ENCODE results near the gene CLDN10.
A peak's percentile ranks its signal among the peaks of the same experiment; 100 is the strongest.

The CLDN10 gene

DNA sequence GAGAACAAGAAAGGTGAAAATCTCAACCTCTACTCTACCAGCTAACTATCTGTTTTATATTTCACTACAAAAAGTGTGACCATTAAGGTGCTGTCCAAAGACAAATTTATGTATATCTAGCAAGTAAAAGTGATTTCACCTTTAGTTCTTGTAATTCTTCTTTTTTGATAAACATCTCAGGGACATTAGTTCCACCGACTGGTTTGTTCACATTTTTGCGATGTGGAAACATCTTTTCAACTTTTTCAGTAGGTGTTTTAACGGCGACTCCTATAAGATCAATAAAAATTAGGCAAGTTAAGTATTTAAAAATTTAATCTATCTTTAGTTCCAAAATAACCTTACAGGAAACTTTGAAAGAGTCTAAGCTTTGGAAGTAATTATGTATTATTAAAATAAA, 33.3 kb downstream of the CLDN10 start:
- no peak for DNase-seq (ENCODE audit: low read depth)
- H3K4me3 ChIP-seq (ENCODE audit: low read depth, low read length), result no peak overlapping the region

DNA sequence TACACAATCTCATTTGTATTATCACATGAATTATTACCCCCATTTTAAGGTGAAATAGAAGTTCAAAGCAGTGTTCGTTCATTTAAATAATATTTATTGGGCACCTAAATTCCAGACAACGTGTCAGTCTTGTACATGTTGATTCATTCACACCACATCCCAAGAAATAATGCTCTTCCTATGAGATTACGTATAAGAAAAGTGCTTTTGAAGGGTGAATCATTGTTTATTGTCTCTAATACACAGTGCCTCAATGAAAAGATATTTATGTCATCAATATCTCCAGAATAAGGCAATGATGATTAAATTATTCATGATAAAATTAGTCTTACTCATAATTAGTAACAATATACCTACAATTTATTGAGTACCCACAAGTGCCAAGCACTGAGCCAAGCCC, 35.6 kb downstream of the CLDN10 start:
- no peak for DNase-seq (ENCODE audit: low read depth)
- H3K4me3 ChIP-seq (ENCODE audit: low read depth, low read length), result no peak overlapping the region

DNA sequence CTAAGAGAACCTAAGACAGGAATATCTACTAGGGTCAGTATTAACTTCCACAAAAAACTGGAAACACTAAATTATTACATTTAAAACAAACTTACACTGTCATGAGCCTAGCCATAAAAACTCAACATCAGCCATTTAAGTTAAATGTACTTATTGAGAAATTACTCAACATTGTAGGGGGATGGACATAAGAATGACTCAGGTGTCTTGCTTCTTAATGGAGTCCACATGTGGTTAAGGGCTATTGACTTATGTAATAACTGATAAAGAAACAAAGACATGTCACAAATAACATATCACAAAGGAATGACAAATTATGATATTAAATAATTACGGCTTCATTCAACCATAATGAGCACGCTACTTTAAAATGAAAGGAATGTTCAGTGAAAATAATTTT, 36.2 kb downstream of the CLDN10 start:
- H3K4me3 ChIP-seq (ENCODE audit: low read depth, low read length), result no peak overlapping the region
- DNase-seq (ENCODE audit: low read depth), result no peak

DNA sequence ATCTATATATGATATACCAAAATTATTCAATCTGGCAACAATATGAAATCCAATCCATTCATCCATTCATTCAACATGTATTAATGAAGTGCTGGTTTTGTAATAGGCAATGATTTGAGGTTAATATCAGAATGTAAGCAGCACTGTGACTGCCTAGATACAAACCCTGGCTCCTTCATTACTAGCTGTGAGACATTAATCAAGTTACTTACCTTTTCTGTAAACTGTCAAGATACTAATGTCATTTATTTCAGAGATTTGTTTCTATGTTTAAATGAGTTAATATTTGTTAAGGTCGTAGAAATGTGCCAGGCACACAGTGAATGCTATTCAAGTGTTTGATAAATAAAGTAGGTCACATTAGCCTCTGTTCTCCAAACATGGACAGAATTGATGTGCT, 40.9 kb downstream of the CLDN10 start:
- DNase-seq (ENCODE audit: low read depth), result no peak
- H3K4me3 ChIP-seq (ENCODE audit: low read depth, low read length), result no peak overlapping the region

DNA sequence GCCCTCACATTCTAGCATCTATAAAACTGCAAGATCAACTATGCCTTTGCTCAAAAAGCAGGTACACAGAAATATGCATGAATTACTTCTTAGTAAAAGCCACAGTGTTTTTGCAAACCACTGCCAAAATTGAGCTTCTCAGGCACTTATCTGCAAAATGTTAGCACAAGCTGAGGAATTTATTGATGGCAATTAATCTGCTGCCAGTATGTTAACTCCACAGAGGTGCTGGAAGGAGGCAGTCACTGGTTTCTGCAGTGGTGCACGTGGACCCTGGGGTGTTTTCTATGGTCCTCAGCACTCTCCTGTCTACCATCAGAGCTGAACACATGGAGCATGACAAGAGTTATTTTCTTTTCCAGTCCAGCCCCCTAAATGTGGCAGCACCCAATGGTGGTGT, 44.2 kb downstream of the CLDN10 start:
- DNase-seq (ENCODE audit: low read depth), result no peak
- H3K4me3 ChIP-seq (ENCODE audit: low read depth, low read length), result no peak overlapping the region

DNA sequence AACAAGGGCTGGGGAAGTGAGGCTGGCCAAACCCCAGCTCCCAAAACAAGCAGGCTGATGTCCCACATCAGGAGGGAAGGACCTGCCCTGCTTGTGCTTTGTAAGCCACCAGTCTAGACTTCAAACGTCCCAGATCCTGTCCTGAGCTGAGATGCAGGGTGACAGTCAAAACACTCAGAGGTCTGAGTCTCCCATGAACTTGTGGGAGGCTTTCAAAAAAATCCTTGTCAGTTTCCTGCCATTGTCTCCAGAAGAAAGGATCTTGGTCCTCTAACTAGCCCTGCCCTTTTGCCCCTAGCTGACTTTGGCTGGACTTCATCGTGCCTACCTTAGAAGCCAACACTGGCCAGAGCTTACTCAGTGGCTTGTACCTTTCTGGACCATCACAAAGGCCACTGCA, 48.7 kb downstream of the CLDN10 start:
- H3K4me3 ChIP-seq (ENCODE audit: low read depth, low read length), result no peak overlapping the region
- no peak for DNase-seq (ENCODE audit: low read depth)

DNA sequence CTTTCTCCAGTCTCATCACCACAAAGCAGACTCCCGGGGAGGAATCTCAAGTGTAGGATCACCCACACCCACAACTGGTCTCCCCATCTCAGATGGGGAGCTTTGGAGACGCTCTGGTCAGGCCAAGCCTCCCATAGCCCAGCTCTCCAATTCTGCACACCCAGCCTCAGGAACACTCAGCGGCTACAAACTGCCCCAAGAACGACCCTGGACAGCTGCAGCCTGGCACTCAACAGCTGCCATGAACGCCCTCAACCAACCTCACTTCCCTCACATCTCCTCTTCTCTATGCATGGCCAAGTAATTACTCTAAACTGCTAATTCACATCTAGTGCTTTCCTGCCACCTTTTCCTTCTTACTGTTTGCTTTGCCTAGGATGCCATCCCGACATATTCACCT, 49.4 kb downstream of the CLDN10 start:
- no peak for DNase-seq (ENCODE audit: low read depth)
- H3K4me3 ChIP-seq (ENCODE audit: low read depth, low read length), result no peak overlapping the region

DNA sequence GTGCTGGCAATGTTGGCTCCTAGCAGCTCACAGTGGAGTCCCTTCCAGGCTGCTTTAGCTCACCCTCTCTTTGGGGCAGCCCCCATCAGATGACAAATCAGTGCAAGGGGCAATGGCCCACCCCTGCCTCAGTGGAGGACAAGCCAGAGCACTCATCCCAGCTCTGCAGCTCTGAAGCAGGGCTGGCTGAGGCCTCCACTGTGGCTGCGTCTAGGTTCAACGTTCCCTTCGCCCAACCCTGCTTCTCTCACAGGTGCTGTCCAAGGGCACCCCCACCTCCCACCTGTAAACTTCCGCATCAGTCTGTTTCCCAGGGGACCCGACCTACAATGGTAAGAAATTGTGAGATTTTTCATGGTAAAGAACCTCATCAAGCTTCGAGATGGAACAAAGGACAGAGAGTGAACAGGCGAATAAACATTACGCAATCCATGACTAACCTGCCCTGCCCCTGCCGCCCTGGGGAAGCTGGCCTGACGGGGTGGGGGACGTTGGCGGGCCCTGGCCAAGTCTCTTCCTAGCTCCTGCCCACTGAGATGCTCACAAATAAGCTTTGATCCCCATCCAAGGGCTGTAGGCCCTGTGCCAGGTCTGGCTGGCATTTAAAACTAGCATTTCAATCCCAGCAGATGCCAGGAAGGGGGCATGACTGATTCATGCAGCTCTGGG, 51.5 kb downstream of the CLDN10 start:
- no peak for DNase-seq (ENCODE audit: low read depth)
- no peak overlapping the region for H3K4me3 ChIP-seq (ENCODE audit: low read depth, low read length)

DNA sequence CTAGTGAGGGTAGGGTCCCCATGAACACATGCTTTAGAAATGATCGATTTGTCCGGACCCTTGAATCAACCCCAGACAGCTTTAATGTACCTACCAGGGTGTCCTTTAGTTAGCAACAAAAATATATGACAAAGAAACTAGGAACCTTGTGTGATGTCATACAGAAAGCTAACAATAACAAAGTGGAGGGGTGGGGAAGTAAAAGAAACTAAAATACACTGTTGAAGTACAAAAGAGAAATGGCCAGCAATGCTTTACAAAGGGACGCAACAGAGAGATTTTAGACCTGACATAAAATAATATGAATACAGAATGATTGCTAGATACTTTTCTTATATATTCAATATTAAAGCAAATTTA, 52.0 kb downstream of the CLDN10 start:
- DNase-seq (ENCODE audit: low read depth), result no peak
- no peak overlapping the region for H3K4me3 ChIP-seq (ENCODE audit: low read depth, low read length)

DNA sequence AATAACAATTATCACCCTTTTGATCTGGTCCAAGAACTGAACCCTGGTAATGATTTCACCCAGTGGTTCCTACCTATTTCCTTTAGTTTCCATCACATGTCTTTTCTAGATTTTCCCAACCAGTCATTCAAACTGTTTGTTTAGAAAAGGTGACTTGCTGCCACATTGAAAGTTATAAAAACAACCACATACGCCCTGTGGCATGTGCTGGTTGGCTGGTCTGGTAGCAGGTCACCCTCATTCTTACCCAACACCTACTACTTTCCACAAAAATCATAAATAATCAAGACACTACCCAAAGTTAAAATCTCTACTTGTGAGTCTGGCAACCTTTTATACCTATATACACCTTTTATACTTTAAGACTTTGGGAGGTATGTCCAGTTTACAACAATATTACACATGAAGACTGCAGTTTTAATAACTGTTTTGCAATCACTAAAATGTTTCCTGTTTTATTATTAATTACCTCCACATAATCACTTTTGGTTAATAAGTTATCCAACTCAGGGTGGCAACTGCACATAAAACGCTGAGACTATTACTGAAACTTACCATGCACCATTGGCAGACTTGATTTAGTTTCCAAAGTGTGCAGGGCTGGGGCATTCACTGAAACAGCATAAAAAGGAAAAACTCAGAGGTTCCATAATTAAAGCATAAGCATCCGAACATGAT, 53.1 kb downstream of the CLDN10 start:
- no peak overlapping the region for H3K4me3 ChIP-seq (ENCODE audit: low read depth, low read length)
- DNase-seq (ENCODE audit: low read depth), result no peak

DNA sequence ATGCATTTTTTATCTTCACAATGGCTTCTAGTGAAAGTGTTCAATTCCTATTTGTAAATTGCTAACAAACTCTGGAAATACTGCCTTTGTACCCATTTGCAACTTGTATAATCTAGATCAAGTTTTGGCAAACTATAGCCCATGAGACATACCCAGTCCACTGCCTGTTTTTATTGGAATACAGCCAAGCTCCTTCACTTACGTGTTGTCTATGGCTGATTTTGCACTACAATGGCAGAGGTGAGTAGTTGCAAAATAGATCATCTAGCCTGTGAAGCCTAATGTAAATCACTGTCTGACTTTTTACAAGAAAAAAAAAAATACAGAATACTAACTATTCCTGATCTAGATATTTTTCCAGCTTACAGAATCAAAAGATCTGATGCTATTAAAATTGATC, 54.8 kb downstream of the CLDN10 start:
- DNase-seq (ENCODE audit: low read depth), result peak; percentile 55

DNA sequence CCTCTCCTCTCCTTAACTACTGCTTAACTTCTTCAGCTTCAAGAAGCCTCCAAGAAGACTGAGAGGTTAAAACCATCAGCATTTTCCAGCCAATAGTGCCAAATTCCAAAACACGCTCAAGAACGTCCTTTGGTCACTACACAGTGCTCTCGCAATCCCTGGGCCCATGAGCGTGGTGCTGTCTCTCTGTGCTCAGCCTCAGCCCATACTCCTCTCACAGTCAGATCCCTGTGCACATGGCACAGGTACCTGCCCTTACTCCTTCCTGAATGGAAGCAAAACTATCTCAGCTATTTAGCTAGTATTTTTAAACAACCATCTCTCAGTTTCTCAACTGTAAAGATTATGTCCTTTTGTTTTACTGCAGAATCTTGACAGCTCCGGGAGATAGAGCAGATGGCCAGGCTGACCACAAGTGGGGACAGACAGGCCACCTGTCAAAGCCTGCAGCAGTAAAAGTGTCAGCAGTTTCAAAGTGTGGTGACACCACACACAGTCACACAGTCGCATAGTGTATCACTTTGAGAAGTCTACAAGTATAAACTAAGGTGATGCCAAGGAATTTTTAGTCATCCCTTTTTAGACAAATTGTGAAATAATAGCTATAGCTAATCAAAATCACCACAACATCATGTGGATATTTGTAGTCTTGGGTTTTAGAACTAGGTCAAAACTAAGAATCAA, 56.3 kb downstream of the CLDN10 start:
- DNase-seq (ENCODE audit: low read depth), result no peak
- no peak overlapping the region for H3K4me3 ChIP-seq (ENCODE audit: low read depth, low read length)

More for the DNA sequence above, 54.8 kb downstream of the CLDN10 start:
- no peak overlapping the region for H3K4me3 ChIP-seq (ENCODE audit: low read depth, low read length)

DNA sequence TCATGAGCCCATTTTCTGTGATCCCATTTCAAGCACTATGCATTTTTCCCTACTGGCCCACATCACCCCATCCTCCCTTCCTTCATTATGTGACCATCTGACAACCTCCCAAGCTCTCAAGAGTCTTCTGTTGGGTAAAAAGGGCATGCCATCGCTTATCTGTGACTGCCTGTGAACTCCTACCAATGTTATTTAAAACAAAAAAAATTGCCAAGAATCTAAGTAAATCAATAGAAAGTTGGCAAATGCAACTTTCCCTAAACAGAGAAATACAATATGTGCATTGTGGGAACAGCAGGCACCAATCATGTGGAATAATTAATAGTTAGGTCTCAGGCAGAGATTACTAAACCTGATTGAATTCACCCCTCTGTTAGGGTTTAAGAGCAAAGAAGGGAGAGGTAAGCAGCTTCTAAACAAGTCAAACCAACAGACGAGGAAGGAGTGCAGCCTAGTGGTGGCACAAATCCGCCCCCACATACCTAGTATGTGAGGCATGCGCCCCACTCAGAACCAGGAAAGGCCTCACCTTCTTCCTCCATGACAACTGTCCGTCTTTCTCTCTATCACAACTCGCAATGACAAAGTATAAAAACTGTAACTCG, 62.2 kb downstream of the CLDN10 start:
- no peak for DNase-seq (ENCODE audit: low read depth)
- no peak overlapping the region for H3K4me3 ChIP-seq (ENCODE audit: low read depth, low read length)

DNA sequence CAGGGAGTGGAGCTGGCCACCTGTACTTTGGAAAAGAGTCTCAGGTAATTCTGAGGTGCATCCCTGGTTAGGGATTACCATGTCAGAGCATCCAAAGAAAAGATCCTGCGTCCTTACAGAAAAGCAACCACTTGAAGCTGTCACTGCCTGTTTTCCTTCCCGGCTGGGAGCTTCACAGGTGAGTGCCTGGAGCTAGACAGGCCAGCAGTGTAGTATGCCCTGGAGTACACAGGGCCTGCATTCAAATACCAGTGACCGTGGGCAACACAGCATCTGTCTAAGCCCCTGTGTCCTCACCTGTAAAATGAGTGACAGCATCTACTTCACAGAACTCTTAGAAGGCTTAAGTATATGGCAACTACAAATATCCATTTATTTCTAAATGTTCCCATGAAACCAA, 63.0 kb downstream of the CLDN10 start:
- DNase-seq (ENCODE audit: low read depth), result no peak
- no peak overlapping the region for H3K4me3 ChIP-seq (ENCODE audit: low read depth, low read length)

DNA sequence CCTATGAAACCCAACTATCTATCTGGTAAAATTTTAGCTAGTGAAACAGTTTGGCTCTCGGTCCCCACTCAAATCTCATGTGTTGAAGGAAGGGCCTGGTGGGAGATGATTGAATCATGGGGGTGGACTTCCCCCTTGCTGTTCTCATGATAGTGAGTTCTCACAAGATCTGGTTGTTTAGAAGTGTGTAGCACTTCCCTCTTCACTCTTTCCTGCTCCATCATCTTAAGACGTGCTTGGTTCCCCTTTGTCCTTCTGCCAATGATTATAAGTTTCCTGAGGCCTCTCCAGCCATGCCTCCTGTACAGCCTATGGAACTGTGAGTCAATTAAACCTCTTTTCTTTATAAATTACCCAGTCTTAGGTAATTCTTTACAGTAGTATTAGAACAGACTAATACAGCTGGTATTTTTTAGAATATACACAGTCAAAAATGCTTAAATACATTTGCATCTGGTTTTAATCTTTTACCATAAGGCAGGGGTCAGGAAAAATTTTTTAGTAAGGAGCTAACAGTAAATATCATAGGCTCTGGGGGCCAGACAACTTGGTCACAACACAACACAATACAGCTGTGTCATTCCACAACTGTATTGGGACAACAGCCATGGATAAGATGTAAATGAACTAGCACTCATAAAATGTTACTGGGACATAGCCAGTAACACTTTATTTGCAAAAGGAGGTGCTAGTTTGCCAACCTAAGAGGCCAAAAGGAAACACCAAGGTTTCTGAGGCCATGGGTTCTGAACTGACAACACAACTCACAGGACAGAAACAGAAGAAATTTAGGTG, 67.7 kb downstream of the CLDN10 start:
- no peak for DNase-seq (ENCODE audit: low read depth)
- no peak overlapping the region for H3K4me3 ChIP-seq (ENCODE audit: low read depth, low read length)

DNA sequence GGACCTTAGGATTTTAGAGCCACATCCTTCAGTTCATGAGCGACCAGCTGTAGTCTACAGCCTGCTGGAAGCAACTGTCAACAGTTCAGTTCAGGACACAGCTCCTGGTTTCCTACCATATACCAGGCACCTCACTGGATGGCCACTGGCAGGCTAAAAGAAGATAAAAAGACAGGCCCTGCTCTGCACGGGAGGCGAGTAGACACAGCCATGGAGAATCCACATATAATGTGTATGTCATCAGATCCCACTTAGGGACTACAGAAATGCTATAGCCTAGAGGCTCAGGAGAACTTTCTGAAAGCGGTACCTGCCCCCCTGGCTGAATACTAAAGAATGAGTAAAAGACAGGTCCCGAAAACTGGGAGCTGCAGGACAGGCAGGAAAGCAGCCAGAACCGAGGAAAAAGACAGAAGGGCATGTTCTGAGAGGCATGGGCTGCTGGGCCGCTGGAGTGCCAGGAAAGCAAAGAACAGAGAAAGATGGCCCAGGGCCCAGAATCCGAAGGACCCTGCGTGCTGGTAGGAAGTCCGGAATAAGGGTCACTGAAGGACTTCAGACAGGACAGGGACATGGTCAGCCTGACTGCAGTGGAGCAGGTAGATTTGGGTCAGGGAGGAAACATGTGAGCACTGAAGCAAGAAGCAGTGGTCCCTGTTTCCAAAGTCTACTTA, 68.4 kb downstream of the CLDN10 start:
- H3K4me3 ChIP-seq (ENCODE audit: low read depth, low read length), result no peak overlapping the region
- DNase-seq (ENCODE audit: low read depth), result no peak

DNA sequence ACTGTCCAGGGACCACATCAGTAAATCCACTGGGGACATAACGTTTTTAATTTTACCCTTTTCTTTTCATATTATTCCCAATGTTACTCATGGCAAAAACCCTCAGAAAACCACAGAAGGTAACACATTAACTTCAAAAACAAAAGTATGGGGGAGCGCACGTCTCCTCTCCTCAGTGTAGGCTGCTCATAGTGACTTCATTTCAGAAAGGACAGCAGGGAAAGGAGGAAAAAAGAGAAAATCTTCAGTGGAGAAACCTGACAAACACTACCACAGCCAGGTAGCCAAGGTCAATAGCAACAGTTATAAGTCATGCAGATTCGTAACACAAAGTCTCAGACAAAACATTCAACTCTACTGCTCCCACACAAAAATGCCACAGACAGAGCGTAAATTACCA, 70.6 kb downstream of the CLDN10 start:
- no peak for DNase-seq (ENCODE audit: low read depth)

DNA sequence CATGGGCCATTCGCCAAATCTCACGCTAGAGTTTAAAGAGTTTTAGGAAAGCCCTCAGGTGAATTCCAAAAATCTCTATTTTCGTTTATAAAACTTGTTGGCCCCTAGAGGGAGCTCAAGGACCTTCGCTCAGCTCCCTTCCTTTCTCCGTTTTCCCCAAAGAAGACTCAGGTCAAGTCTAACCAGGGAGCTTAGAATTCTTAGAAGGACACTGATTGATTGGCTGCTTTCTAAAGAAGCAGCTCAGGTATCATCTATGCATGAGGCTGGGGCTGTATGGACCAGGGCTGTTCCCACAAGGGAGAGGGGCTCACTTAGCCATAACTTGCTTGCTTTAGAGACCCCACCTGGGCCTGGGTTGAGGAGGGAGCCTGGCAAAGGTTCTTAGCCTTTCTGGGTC, 71.5 kb downstream of the CLDN10 start:
- H3K4me3 ChIP-seq (ENCODE audit: low read depth, low read length), result no peak overlapping the region
- no peak for DNase-seq (ENCODE audit: low read depth)

More for the DNA sequence above, 70.6 kb downstream of the CLDN10 start:
- no peak overlapping the region for H3K4me3 ChIP-seq (ENCODE audit: low read depth, low read length)

DNA sequence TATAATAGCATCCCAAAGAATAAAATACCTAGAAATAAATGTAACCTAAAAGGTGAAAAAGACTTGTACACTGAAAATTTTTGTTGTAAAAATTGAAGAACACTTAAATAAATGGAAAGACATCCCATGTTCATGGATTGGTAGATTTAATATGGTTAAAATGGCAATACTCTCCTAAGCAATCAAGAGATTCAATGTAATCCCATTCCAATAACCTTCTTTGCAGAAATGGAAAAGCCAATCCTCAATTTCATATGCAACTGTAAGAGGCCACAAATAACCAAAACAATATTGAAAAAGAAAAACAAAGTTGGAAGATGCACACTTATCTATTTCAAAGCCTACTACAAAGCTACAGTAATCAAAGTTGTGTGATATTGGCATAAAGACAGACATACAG, 74.2 kb downstream of the CLDN10 start:
- no peak for DNase-seq (ENCODE audit: low read depth)
- H3K4me3 ChIP-seq (ENCODE audit: low read depth, low read length), result no peak overlapping the region

Data from skeletal muscle cell (primary cell).